Neural crest cell (in vitro differentiated cells): ENCODE measurements around the gene BMPER. TPM values are rescaled to one million over a fixed set of nuclear protein-coding genes. Genes with fewer than 3 reads are reported as not detected.

Experiments
- DNase-seq: peaks from one replicate; pipeline ENCODE4 v3.0.0; 2021; ENCODE audit warnings: low read depth, mixed read lengths, low spot score
- H3K27ac Mint-ChIP-seq: one replicate; pipeline ENCODE4 v1.8.0; 2021; ENCODE audit warnings: mild to moderate bottlenecking, mixed read lengths; ENCODE audit not compliant: unreplicated experiment
- H3K27me3 Mint-ChIP-seq: 2 replicates; pipeline ENCODE4 v1.8.0; 2021; ENCODE audit warnings: low read depth, mild to moderate bottlenecking, mixed read lengths
- H3K36me3 Mint-ChIP-seq: 2 replicates; pipeline ENCODE4 v1.8.0; 2021; ENCODE audit warnings: low read depth, mild to moderate bottlenecking, mixed read lengths
- H3K4me1 Mint-ChIP-seq: 2 replicates; pipeline ENCODE4 v1.8.0; 2021; ENCODE audit warnings: mixed read lengths
- H3K4me3 Mint-ChIP-seq: one replicate; pipeline ENCODE4 v1.8.0; 2021; ENCODE audit warnings: mild to moderate bottlenecking, mixed read lengths
- H3K9me3 Mint-ChIP-seq: 2 replicates; pipeline ENCODE4 v1.8.0; 2021; ENCODE audit warnings: mixed read lengths
- total RNA-seq: library from RNA; stranded (reverse); gene quantifications from 2 replicates; pipeline ENCODE4 v1.2.1, GENCODE V29; 2021
- TF ChIP-seq, protein P1 (sequence below): fragments of 200-600 bp; sonication (generic); conservative IDR thresholded peaks from 2 replicates; pipeline ENCODE4 v1.5.0; 2021; ENCODE audit warnings: antibody characterized with exemption, mild to moderate bottlenecking

BMPER gene
- total RNA-seq, 1 donor from 2014 or later: not detected

DNA sequence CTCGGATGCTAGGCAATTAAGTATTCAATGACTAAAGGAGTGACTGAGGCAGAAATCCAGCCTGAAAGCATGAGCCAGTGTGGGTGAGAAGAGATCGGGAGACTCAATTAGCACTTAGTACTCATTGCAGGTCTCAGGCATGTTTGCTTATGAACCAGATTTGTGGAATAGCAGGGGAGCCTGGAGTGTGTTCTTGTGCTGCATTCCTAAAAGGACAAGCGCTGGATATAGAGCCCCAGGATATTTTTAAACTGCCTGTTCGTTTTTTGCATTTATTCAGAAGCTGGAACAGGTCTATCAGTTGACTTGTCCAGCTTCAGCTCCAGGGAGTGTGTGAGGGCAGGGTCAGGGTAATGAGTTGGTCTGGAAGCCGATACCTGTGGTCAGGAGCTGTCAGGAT lies 120.3 kb downstream of the BMPER start:
- TF ChIP-seq, protein P1, sequence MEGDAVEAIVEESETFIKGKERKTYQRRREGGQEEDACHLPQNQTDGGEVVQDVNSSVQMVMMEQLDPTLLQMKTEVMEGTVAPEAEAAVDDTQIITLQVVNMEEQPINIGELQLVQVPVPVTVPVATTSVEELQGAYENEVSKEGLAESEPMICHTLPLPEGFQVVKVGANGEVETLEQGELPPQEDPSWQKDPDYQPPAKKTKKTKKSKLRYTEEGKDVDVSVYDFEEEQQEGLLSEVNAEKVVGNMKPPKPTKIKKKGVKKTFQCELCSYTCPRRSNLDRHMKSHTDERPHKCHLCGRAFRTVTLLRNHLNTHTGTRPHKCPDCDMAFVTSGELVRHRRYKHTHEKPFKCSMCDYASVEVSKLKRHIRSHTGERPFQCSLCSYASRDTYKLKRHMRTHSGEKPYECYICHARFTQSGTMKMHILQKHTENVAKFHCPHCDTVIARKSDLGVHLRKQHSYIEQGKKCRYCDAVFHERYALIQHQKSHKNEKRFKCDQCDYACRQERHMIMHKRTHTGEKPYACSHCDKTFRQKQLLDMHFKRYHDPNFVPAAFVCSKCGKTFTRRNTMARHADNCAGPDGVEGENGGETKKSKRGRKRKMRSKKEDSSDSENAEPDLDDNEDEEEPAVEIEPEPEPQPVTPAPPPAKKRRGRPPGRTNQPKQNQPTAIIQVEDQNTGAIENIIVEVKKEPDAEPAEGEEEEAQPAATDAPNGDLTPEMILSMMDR: no peak
- no peak overlapping the region for H3K27ac Mint-ChIP-seq
- H3K4me1 Mint-ChIP-seq: no peaks in the 10 kb centered on the region
- H3K27me3 Mint-ChIP-seq: no peaks in the 10 kb centered on the region
- H3K9me3 Mint-ChIP-seq: no peaks in the 10 kb centered on the region
- no peak for DNase-seq
- no peaks in the 10 kb centered on the region for H3K36me3 Mint-ChIP-seq
- H3K4me3 Mint-ChIP-seq: no peak overlapping the region

- Mint-ChIP-seq H3K36me3 (no peaks in the 10 kb centered on the region), H3K27ac (no peak overlapping the region), H3K4me1 (no peaks in the 10 kb centered on the region), H3K27me3 (no peaks in the 10 kb centered on the region), H3K4me3 (no peak overlapping the region), H3K9me3 (no peaks in the 10 kb centered on the region)
- TF ChIP-seq, protein P1: no peak
- DNase-seq: no peak
Measured at GRCh38 chr7:34026481-34027190, 121.3 kb downstream of the BMPER start.

- Mint-ChIP-seq H3K27me3 (no peaks in the 10 kb centered on the region), H3K4me1 (no peaks in the 10 kb centered on the region), H3K4me3 (no peak overlapping the region), H3K36me3 (no peaks in the 10 kb centered on the region), H3K27ac (no peak overlapping the region), H3K9me3 (peaks cover 2% of the 10 kb centered on the region)
- DNase-seq: no peak
- TF ChIP-seq, protein P1: no peak
Measured at GRCh38 chr7:34031156-34031555, 125.8 kb downstream of the BMPER start.

DNA sequence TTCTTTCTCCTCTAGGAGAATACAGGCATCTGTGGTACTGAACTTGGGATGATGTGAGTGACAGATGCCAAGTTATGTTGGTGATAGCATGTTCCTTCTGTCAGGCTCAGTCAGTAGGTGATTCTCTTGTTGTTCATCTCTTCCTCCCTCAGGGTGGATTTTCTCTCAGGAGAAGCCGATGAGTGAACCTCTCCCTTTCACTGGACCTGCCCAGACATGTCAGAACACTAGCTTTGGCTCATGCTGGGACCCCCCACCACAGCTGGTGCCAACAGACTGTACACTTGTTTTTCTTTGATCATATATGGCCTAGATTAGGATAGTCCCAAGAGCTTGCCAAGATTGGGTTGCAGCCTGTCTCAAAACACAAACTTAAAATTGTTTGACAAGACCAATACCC lies 129.4 kb downstream of the BMPER start:
- no peak overlapping the region for H3K27ac Mint-ChIP-seq
- H3K4me3 Mint-ChIP-seq: no peak overlapping the region
- TF ChIP-seq, protein P1: no peak
- DNase-seq: no peak
- H3K36me3 Mint-ChIP-seq: no peaks in the 10 kb centered on the region
- peaks cover 2% of the 10 kb centered on the region for H3K9me3 Mint-ChIP-seq
- peaks cover 10% of the 10 kb centered on the region for H3K4me1 Mint-ChIP-seq
- H3K27me3 Mint-ChIP-seq: no peaks in the 10 kb centered on the region

DNA sequence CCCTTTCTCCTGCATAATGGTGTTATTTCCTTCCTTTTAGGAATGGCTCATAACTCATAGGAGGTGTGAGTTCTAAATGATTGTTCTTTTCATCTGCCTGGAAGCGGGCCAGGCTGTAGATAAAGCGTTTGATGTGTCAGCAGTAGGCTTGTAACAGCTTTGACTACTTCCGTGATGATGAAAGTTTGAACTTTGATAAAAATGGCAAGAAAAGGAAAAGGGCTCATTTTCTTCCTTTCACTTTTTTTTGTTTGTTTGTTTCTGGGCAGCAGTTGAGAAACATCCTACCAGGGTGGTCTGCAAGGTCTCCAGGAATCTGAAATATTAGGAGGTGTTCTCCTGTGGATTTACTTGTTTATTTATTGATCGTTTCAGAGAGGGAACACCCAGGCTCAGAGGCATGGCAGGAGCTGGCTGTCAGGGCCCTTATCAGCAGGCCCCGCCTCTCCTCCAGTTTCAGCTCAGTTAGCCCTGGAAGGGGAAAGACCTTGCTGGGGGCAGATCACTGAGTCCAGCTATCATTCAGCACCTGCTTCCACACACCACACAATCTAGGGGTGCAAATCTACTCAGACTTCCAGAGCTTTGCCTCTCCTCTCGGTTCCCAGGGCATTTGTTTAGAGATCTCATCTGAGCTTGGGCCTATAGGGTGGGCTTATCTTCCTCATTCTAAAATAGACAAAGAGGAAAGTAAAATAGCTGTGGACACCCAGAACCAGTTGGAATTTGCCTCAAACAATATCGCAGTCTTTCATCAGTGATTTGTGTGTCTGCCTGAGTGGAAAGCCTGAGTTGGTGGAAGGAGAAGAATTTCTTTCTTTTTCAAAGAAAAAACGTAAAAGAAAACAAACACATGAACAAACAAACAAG lies 130.9 kb downstream of the BMPER start:
- Mint-ChIP-seq H3K27me3 (no peaks in the 10 kb centered on the region), H3K27ac (no peak overlapping the region), H3K4me1 (peaks cover 10% of the 10 kb centered on the region), H3K9me3 (peaks cover 2% of the 10 kb centered on the region), H3K4me3 (no peak overlapping the region), H3K36me3 (no peaks in the 10 kb centered on the region)
- DNase-seq: no peak
- TF ChIP-seq, protein P1: no peak
